Heart left ventricle (tissue), 16 donors: Measurements from ENCODE around the gene SCOC. TPM values are rescaled to one million over a fixed set of nuclear protein-coding genes. Genes with fewer than 3 reads are reported as not detected.

ENCODE experiments used
- ATAC-seq, 4 donors: fragments of 200-7000 bp; cut with Tn5 transposase; one replicate each; pipeline ENCODE4 v1.9.1; 2020 to 2022; ENCODE audit warnings: moderate library complexity in 4 of 4, mild to moderate bottlenecking in 3 of 4, moderate number of reproducible peaks in 1 of 4
- DNase-seq, 5 donors: peaks; one replicate each; pipeline ENCODE4 v3.0.0-alpha.2; 2020
- H3K27ac ChIP-seq, 12 donors: fragments of 200-600 bp; sonication (generic) in 4 of 12; one replicate each; pipeline versions ENCODE4 v1.5.0 to v1.8.0; 2016 to 2022; ENCODE audit warnings: mild to moderate bottlenecking in 2 of 12
- H3K27me3 ChIP-seq, 9 donors: fragments of 200-600 bp; sonication (generic) in 2 of 9; one replicate each; pipeline versions ENCODE4 v1.5.1 to v1.8.0; 2016 to 2022; ENCODE audit warnings: mild to moderate bottlenecking in 3 of 9
- H3K36me3 ChIP-seq, 9 donors: fragments of 200-600 bp; sonication (generic) in 2 of 9; one replicate each; pipeline versions ENCODE4 v1.5.0 to v1.8.0; 2018 to 2022; ENCODE audit warnings: mild to moderate bottlenecking in 2 of 9
- H3K4me1 ChIP-seq, 12 donors: fragments of 200-600 bp; sonication (generic) in 4 of 12; one replicate each; pipeline versions ENCODE4 v1.5.0 to v1.8.0; 2016 to 2022; ENCODE audit warnings: mild to moderate bottlenecking in 3 of 12
- H3K4me3 ChIP-seq, 12 donors: fragments of 200-600 bp; sonication (generic) in 4 of 12; one replicate each; pipeline versions ENCODE4 v1.5.0 to v1.8.0; 2017 to 2022; ENCODE audit warnings: mild to moderate bottlenecking in 9 of 12, moderate library complexity in 4 of 12
- H3K9me3 ChIP-seq, 12 donors: fragments of 200-600 bp; sonication (generic) in 4 of 12; one replicate each; pipeline versions ENCODE4 v1.5.0 to v1.8.0; 2016 to 2022; ENCODE audit warnings: mild to moderate bottlenecking in 1 of 12
- CTCF ChIP-seq, 12 donors: fragments of 200-600 bp; sonication (generic) in 4 of 12; IDR thresholded peaks; one replicate each; pipeline versions ENCODE4 v1.5.0 to v1.8.0; 2018 to 2022; ENCODE audit warnings: antibody characterized with exemption in 12 of 12, mild to moderate bottlenecking in 5 of 12
- POLR2A ChIP-seq, 2 donors: fragments of 450-650 bp; IDR thresholded peaks; one replicate each; pipeline ENCODE4 v1.6.1; 2017; ENCODE audit warnings: antibody characterized with exemption in 2 of 2, mild to moderate bottlenecking in 2 of 2, moderate library complexity in 2 of 2
- WGBS, 4 donors: extraction: QIAGEN DNeasy Blood & Tissue Kit in 2 of 4; methylation state at CpG; one replicate each; pipeline versions ENCODE4 v1.1.5 to v1.1.7; 2013 to 2018; 5-methylcytosine and 5-hydroxymethylcytosine counted together
- intact Hi-C, 10 donors: fragments of 100-400 bp; cut with DNase I; formaldehyde crosslinking; loops; one replicate each; pipeline versions ENCODE4 v1.11.1 to v1.14.2; 2022
- polyA plus RNA-seq, 2 donors: library from polyadenylated mRNA; stranded (reverse); fragments of 200-250 nt; gene quantifications; one replicate each; pipeline ENCODE4 v1.2.3, GENCODE V29; 2013
- total RNA-seq, 9 donors: library from RNA; depleted of rRNA in 2 of 9; stranded (reverse); fragments of >200 nt in 2 of 9; fragmentation: NEBNext Ultra II Directional in 3 of 9; extraction: Animal tissue kit (Norgen Biotek cat#: 25700) in 3 of 9; gene quantifications; one replicate each; pipeline versions ENCODE4 v1.1.0 to v1.2.4, GENCODE V29; 2016 to 2023
- donor health status: ischemic (EF 13 %, LVEDD 7.1; RV severe dilation, severe dysfunction).
- donor health status: healthy with polysubstance abuse.
- donor health status: DM: no; HTN: yes; CAD: no.
- donor health status: DM: no; HTN: no; CAD: no.
- donor health status: ischemic (EF 25% LVEDD 6.9; RV normal size, moderate dysfunction).
- donor health status: ischemic (EF 25% LVEDD 5.7; RV mildly dilated, moderate dysfunction).
- donor health status: healthy.
- donor health status: DM: yes; HTN: yes; CAD: no.
- donor health status: ischemic (EF 35%, LVEDD 5.7; RV mildly dilated, moderate dysfunction).
- donor health status: nonischemic (EF 11% LVEDD 7.7; RV severe dilation, severe dysfunction).
- donor health status: DM: yes; HTN: yes; CAD: no.
- donor health status: PGD.
- donor health status: ischemic (EF 29% LVEDD 5.4; RV normal size, mild dysfunction).
- donor health status: nonischemic (EF 23%, LVEDD 6.1; RV moderate dilation, normal function).

SCOC gene
- total and polyA plus RNA-seq, 11 donors = 49.1 to 87.1 (median 70.3) TPM

- WGBS, 4 donors = 0 to 1% (median 0%) methylated on average over 1 of the region's 1 CpG
- Histone ChIP-seq H3K4me3 (no peak overlapping the region), H3K27ac (no peak overlapping the region), H3K36me3 (no peaks in the 10 kb centered on the region), H3K4me1 (no peaks in the 10 kb centered on the region), H3K27me3 (peaks cover 0 to 4% (median 0%) of the 10 kb centered on the region in 9 donors), H3K9me3 (no peaks in the 10 kb centered on the region)
- no peak for DNase-seq
- ATAC-seq = no peak
- TF ChIP-seq CTCF (IDR thresholded peaks at IDR 0.05) = no peak
- intact Hi-C loops = loop anchor here in 4 of 10 donors (2.0 to 10.0 kb wide), 5 partner anchors 253 to 497 kb away; no protein-coding TSS in a partner anchor
These were observed 15.2 kb upstream of the SCOC start for GRCh38 chr4:140358281-140358680.

GRCh38 chr4:140359562-140360427, 13.7 kb upstream of the SCOC start:
- Histone ChIP-seq H3K4me1 (no peaks in the 10 kb centered on the region), H3K27ac (no peak overlapping the region), H3K36me3 (no peaks in the 10 kb centered on the region), H3K9me3 (no peaks in the 10 kb centered on the region), H3K27me3 (peaks cover 0 to 4% (median 0%) of the 10 kb centered on the region in 9 donors), H3K4me3 (no peak overlapping the region)
- WGBS, 4 donors = 22 to 36% (median 31%) methylated on average over 7 of the region's 7 CpGs
- intact Hi-C loops = loop anchor here (1.0 to 10.0 kb wide), 12 partner anchors 165 to 495 kb away; partner anchors contain the start of genes ELMOD2 (in 1 of the 10) and TBC1D9 (in 1 of the 10)
- TF ChIP-seq CTCF (IDR thresholded peaks at IDR 0.05) (peak; percentile 67 to 84 (median 78)), POLR2A (IDR thresholded peaks at IDR 0.05) (no peak)
- peak in 3 of 4 donors; percentile 76 to 90 (median 79) for ATAC-seq
- peak in 4 of 5 donors; percentile 63 to 75 (median 70) for DNase-seq

GRCh38 chr4:140361099-140361498, 12.3 kb upstream of the SCOC start:
- Histone ChIP-seq H3K27me3 (peaks cover 0 to 4% (median 0%) of the 10 kb centered on the region in 9 donors), H3K4me1 (no peaks in the 10 kb centered on the region), H3K36me3 (no peaks in the 10 kb centered on the region), H3K4me3 (no peak overlapping the region), H3K27ac (no peak overlapping the region), H3K9me3 (no peaks in the 10 kb centered on the region)
- no peak for DNase-seq
- WGBS, 4 donors = 90 to 94% (median 91%) methylated on average over 4 of the region's 4 CpGs
- no peak for ATAC-seq
- intact Hi-C loops = loop anchor here in 9 of 10 donors (2.0 to 10.0 kb wide), 10 partner anchors 164 to 494 kb away; partner anchors contain the start of genes ELMOD2 (in 1 of the 9) and TBC1D9 (in 1 of the 9)
- TF ChIP-seq CTCF (IDR thresholded peaks at IDR 0.05) (no peak), POLR2A (IDR thresholded peaks at IDR 0.05) (no peak)

- no peaks in the 10 kb centered on the region for H3K4me1 ChIP-seq
- TF ChIP-seq POLR2A (IDR thresholded peaks at IDR 0.05) = no peak
- TF ChIP-seq CTCF (IDR thresholded peaks at IDR 0.05) = no peak
- H3K9me3 ChIP-seq = no peaks in the 10 kb centered on the region
- intact Hi-C loops = loop anchor here in 7 of 10 donors (5.0 to 10.0 kb wide), 8 partner anchors 162 to 492 kb away; partner anchors contain the start of genes ELMOD2 (in 1 of the 7) and TBC1D9 (in 1 of the 7)
- WGBS, 4 donors = 91 to 94% (median 92%) methylated on average over 3 of the region's 3 CpGs
- no peak overlapping the region for H3K4me3 ChIP-seq
- no peaks in the 10 kb centered on the region for H3K36me3 ChIP-seq
- ATAC-seq = no peak
- no peak overlapping the region for H3K27ac ChIP-seq
- no peaks in the 10 kb centered on the region for H3K27me3 ChIP-seq
- no peak for DNase-seq
These were observed 10.4 kb upstream of the SCOC start for GRCh38 chr4:140363051-140363450.
